Left lung (tissue), 10 donors: ENCODE results near the gene EPSTI1. TPM values are rescaled to one million over a fixed set of nuclear protein-coding genes. Genes with fewer than 3 reads are reported as not detected.

Experiments
- ATAC-seq: fragments of 200-7000 bp; cut with Tn5 transposase; one replicate; pipeline ENCODE4 v1.9.1; 2020; ENCODE audit warnings: moderate library complexity
- DNase-seq, 4 donors: peaks; one replicate each; pipeline ENCODE4 v3.0.0-alpha.2; 2013 to 2020
- H3K27ac ChIP-seq, 2 donors: fragments of 200-600 bp; sonication (generic) in 1 of 2; one replicate each; pipeline versions ENCODE4 v1.5.0 to v1.8.0; 2020 to 2021
- H3K27me3 ChIP-seq, 2 donors: fragments of 200-600 bp; sonication (generic) in 1 of 2; one replicate each; pipeline versions ENCODE4 v1.5.0 to v1.8.0; 2020 to 2021
- H3K36me3 ChIP-seq, 2 donors: fragments of 200-600 bp; sonication (generic) in 1 of 2; one replicate each; pipeline versions ENCODE4 v1.5.0 to v1.8.0; 2020 to 2021
- H3K4me1 ChIP-seq, 2 donors: fragments of 200-600 bp; one replicate each; pipeline ENCODE4 v1.8.0; 2021
- H3K4me3 ChIP-seq, 2 donors: fragments of 200-600 bp; sonication (generic) in 1 of 2; one replicate each; pipeline versions ENCODE4 v1.5.0 to v1.8.0; 2020 to 2021; ENCODE audit warnings: mild to moderate bottlenecking in 1 of 2
- H3K9me3 ChIP-seq, 2 donors: fragments of 200-600 bp; sonication (generic) in 1 of 2; one replicate each; pipeline versions ENCODE4 v1.5.0 to v1.8.0; 2020 to 2021
- intact Hi-C, 2 donors: fragments of 100-400 bp; cut with DNase I; formaldehyde crosslinking; loops; one replicate each; pipeline versions ENCODE4 v1.11.2 to v1.14.2; 2022
- polyA plus RNA-seq, 6 donors: library from polyadenylated mRNA; unstranded; fragments of 120-200 nt; gene quantifications; one replicate each; pipeline ENCODE4 v1.2.1, GENCODE V29; 2013; ENCODE audit not compliant: insufficient read length in 6 of 6
- total RNA-seq, 2 donors: library from RNA; stranded (reverse); fragmentation: NEBNext Ultra II Directional; extraction: Animal tissue kit (Norgen Biotek cat#: 25700); gene quantifications; one replicate each; pipeline ENCODE4 v1.2.1, GENCODE V29; 2021
- TF ChIP-seq, protein P1 (sequence below), 2 donors: fragments of 200-600 bp; sonication (generic) in 1 of 2; IDR thresholded peaks; one replicate each; pipeline versions ENCODE4 v1.5.0 to v1.8.0; 2021; ENCODE audit warnings: antibody characterized with exemption in 2 of 2
- donor health status: DM: no; HTN: yes; CAD: no.
- donor health status: DM: no; HTN: no; CAD: no.

Gene EPSTI1
- total and polyA plus RNA-seq, 8 donors = 11.1 to 22.4 (median 14.1) TPM

DNA sequence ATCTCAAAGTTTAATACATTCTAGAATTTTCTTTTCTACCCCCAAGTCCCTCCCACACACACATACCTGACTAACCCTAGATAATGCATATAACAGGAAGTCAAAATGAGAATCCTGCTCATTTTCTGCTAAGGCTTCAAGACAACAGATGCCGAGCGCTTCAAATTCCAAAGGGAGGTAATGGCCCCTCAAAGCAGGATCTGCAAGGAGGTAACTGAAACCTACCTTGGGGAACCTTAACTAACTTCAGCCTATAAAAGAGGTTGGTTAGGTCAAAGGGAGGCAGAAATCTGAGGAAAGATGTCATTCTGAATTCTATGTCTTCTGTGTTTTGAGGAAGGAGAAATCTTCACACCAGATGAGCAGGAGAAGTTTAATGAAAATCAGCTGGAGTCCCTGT is 26.8 kb downstream of the EPSTI1 start:
- Histone ChIP-seq H3K27ac (no peak overlapping the region), H3K4me1 (peaks cover 0 to 15% of the 10 kb centered on the region in 2 donors), H3K9me3 (no peaks in the 10 kb centered on the region), H3K36me3 (peaks cover 0 to 51% of the 10 kb centered on the region in 2 donors), H3K4me3 (no peak overlapping the region), H3K27me3 (no peaks in the 10 kb centered on the region)
- no peak for ATAC-seq
- DNase-seq = no peak
- TF ChIP-seq, protein P1, sequence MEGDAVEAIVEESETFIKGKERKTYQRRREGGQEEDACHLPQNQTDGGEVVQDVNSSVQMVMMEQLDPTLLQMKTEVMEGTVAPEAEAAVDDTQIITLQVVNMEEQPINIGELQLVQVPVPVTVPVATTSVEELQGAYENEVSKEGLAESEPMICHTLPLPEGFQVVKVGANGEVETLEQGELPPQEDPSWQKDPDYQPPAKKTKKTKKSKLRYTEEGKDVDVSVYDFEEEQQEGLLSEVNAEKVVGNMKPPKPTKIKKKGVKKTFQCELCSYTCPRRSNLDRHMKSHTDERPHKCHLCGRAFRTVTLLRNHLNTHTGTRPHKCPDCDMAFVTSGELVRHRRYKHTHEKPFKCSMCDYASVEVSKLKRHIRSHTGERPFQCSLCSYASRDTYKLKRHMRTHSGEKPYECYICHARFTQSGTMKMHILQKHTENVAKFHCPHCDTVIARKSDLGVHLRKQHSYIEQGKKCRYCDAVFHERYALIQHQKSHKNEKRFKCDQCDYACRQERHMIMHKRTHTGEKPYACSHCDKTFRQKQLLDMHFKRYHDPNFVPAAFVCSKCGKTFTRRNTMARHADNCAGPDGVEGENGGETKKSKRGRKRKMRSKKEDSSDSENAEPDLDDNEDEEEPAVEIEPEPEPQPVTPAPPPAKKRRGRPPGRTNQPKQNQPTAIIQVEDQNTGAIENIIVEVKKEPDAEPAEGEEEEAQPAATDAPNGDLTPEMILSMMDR (IDR thresholded peaks at IDR 0.05) = no peak
- intact Hi-C loops = no loop called here

DNA sequence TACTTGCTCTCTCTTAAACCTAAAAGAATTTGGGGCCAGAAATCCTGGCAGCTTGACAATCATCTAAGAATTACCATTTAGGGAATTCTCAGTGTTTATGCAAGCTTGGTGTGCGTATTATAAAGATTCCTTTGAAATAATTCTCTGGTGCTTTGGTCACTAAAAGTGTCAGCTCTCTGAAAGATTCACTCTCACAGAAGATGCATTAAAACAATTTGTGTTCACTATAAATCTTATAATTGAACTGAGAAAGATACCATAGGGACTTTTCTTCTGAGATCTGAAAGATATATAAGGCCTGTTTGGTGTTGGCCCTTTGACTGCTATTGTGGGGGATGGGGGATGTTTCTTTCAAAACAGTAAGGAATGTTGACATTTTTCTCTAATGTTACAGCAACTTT is 27.3 kb downstream of the EPSTI1 start:
- Histone ChIP-seq H3K9me3 (no peaks in the 10 kb centered on the region), H3K36me3 (peaks cover 0 to 55% of the 10 kb centered on the region in 2 donors), H3K4me3 (no peak overlapping the region), H3K27ac (no peak overlapping the region), H3K4me1 (peaks cover 0 to 10% of the 10 kb centered on the region in 2 donors), H3K27me3 (no peaks in the 10 kb centered on the region)
- DNase-seq (no peak), ATAC-seq (no peak)
- TF ChIP-seq, protein P1 (IDR thresholded peaks at IDR 0.05) = no peak
- intact Hi-C loops = no loop called here

DNA sequence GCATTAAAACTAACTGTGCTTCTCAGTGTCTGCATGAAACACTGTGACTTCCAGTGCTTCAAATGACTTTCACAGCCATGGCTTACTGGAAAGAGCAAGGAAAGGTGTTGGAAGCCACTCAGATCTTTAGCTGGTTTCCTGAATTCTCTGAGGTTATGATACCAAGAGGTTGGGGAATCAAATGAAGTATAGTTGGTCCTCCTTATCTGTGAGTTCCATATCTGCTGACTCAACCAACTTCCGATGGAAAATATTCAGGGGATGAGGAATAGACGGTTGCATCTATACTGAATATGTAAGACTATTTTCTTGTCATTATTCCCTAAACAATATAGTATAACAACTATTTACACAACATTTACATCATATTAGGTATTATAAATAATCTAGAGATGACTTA is 32.4 kb downstream of the EPSTI1 start:
- H3K27ac ChIP-seq = no peak overlapping the region
- no peaks in the 10 kb centered on the region for H3K27me3 ChIP-seq
- H3K9me3 ChIP-seq = no peaks in the 10 kb centered on the region
- no peak for ATAC-seq
- peaks cover 0 to 95% of the 10 kb centered on the region in 2 donors for H3K36me3 ChIP-seq
- intact Hi-C loops = no loop called here
- TF ChIP-seq, protein P1 (IDR thresholded peaks at IDR 0.05) = no peak
- no peak overlapping the region for H3K4me3 ChIP-seq
- no peaks in the 10 kb centered on the region for H3K4me1 ChIP-seq
- DNase-seq = no peak

DNA sequence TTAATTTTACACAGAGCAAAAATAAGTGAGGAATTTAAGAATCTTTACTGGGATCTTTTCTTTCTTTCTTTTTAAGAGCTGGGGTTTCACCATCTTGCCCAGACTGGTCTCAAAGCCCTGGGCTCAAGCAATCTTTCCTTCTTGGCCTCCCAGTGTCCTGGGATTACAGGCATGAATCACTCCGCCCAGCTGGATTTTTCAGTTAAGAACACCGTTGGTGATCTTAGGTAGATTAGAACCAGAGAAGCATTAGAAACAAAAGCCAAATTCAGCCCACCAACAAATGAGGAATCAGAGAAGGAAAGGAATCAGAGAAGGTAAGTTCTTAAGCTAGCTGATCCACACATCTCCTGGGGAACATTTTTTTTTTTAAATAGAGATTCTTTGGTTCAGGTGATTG is 34.2 kb downstream of the EPSTI1 start:
- intact Hi-C loops = no loop called here
- Histone ChIP-seq H3K27me3 (no peaks in the 10 kb centered on the region), H3K4me1 (no peaks in the 10 kb centered on the region), H3K9me3 (no peaks in the 10 kb centered on the region), H3K36me3 (peaks cover 0 to 94% of the 10 kb centered on the region in 2 donors), H3K4me3 (no peak overlapping the region), H3K27ac (no peak overlapping the region)
- TF ChIP-seq, protein P1 (IDR thresholded peaks at IDR 0.05) = no peak
- DNase-seq (no peak), ATAC-seq (no peak)

DNA sequence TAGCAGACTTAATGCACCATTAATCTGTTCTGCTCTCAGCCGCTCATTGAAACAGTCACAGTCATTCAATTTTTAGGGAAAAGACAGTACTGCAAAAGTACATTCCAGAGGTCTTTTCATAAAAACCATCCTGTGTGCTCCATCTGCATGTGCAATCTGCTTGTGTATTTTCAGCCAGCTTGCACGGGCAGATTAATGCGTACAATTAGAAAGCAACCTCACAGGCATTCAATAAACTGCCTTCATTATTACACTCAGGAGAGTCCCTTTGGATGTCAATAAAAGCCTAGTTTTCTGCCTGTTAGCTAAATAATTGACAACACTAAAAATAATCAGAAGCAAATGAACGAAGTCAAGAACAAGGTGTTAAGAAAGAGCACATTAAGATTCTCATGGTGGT is 41.9 kb downstream of the EPSTI1 start:
- H3K36me3 ChIP-seq = peaks cover 0 to 61% of the 10 kb centered on the region in 2 donors
- TF ChIP-seq, protein P1 (IDR thresholded peaks at IDR 0.05) = no peak

More for the DNA sequence above, 41.9 kb downstream of the EPSTI1 start:
- no peak overlapping the region for H3K4me3 ChIP-seq
- ATAC-seq (no peak), DNase-seq (no peak)
- no peaks in the 10 kb centered on the region for H3K27me3 ChIP-seq
- no peaks in the 10 kb centered on the region for H3K9me3 ChIP-seq
- intact Hi-C loops = no loop called here
- no peak overlapping the region for H3K27ac ChIP-seq
- no peaks in the 10 kb centered on the region for H3K4me1 ChIP-seq
